Sigmoid colon (tissue), 7 donors: ENCODE measurements around the gene TDG. TPM values are rescaled to one million over a fixed set of nuclear protein-coding genes. Genes with fewer than 3 reads are reported as not detected.

Experiments used
- DNase-seq: peaks from one replicate; pipeline ENCODE4 v3.0.0-alpha.2; 2019
- H3K27ac ChIP-seq, 4 donors: fragments of 200-600 bp; sonication (generic); one replicate each; pipeline ENCODE4 v1.5.1; 2016 to 2019; ENCODE audit warnings: mild to moderate bottlenecking in 1 of 4
- H3K27me3 ChIP-seq, 3 donors: fragments of 200-600 bp; sonication (generic); one replicate each; pipeline ENCODE4 v1.5.1; 2019; ENCODE audit warnings: mild to moderate bottlenecking in 1 of 3
- H3K36me3 ChIP-seq, 4 donors: fragments of 200-600 bp; sonication (generic); one replicate each; pipeline ENCODE4 v1.5.1; 2016 to 2019
- H3K4me1 ChIP-seq, 4 donors: fragments of 200-600 bp; sonication (generic); one replicate each; pipeline ENCODE4 v1.5.1; 2017 to 2019
- H3K4me3 ChIP-seq, 4 donors: fragments of 200-600 bp; sonication (generic); one replicate each; pipeline ENCODE4 v1.5.1; 2017 to 2019; ENCODE audit warnings: mild to moderate bottlenecking in 2 of 4, moderate library complexity in 1 of 4
- H3K9me3 ChIP-seq, 4 donors: fragments of 200-600 bp in 3 of 4; sonication (generic) in 3 of 4; one replicate each; pipeline versions ENCODE4 v1.5.1 to v1.6.1; 2013 to 2019
- CTCF ChIP-seq, 4 experiments: fragments of 450-650 bp in 3 of 4; fragments of 200-600 bp in 1 of 4; IDR thresholded peaks; one replicate each; pipeline ENCODE4 v1.5.1; 2016 to 2019; ENCODE audit warnings: antibody characterized with exemption in 4 of 4, mild to moderate bottlenecking in 3 of 4, moderate library complexity in 2 of 4
- EP300 ChIP-seq, 4 donors: sonication (generic); formaldehyde crosslinking; IDR thresholded peaks; one replicate each; pipeline ENCODE4 v1.6.1; 2017; ENCODE audit warnings: antibody characterized with exemption in 4 of 4
- POLR2A ChIP-seq, 2 donors: fragments of 450-650 bp; IDR thresholded peaks; one replicate each; pipeline ENCODE4 v1.6.1; 2016; ENCODE audit warnings: antibody characterized with exemption in 2 of 2, mild to moderate bottlenecking in 2 of 2, moderate library complexity in 2 of 2
- POLR2AphosphoS5 ChIP-seq, 4 donors: sonication (generic); formaldehyde crosslinking; IDR thresholded peaks; one replicate each; pipeline ENCODE4 v1.6.1; 2017; ENCODE audit warnings: antibody characterized with exemption in 4 of 4
- WGBS, 2 donors: extraction: QIAGEN DNeasy Blood & Tissue Kit; methylation state at CpG; one replicate each; pipeline ENCODE4 v1.1.7; 2013; 5-methylcytosine and 5-hydroxymethylcytosine counted together
- intact Hi-C: fragments of 100-400 bp; cut with DNase I; formaldehyde crosslinking; loops from one replicate; pipeline ENCODE4 v1.15.1; 2023
- polyA plus RNA-seq, 3 donors: library from polyadenylated mRNA; stranded (reverse); fragments of 200-250 nt; gene quantifications; one replicate each; pipeline ENCODE4 v1.2.3, GENCODE V29; 2013
- total RNA-seq, 4 donors: library from RNA; depleted of rRNA; stranded (reverse); fragments of >200 nt; gene quantifications; one replicate each; pipeline ENCODE4 v1.1.0, GENCODE V29; 2016
- donor health status: healthy with polysubstance abuse.
- donor health status: Bipolar disorder and iron deficiency.
- donor health status: healthy.

The TDG gene
- total and polyA plus RNA-seq, 7 donors, result 12.0 to 24.1 (median 18.0) TPM

GRCh38 chr12:103964805-103965204 lies 867 bp upstream of the TDG start:
- TF ChIP-seq EP300 (IDR thresholded peaks at IDR 0.05) (no peak), POLR2AphosphoS5 (IDR thresholded peaks at IDR 0.05) (no peak), POLR2A (IDR thresholded peaks at IDR 0.05) (no peak), CTCF (IDR thresholded peaks at IDR 0.05) (no peak)
- 7 to 23% methylated on average over 3 of the region's 3 CpGs for WGBS, 2 donors
- Histone ChIP-seq H3K27me3 (no peaks in the 10 kb centered on the region), H3K9me3 (no peaks in the 10 kb centered on the region), H3K27ac (peak overlapping the region; percentile 92 to 97 (median 94)), H3K4me3 (peak overlapping the region; percentile 67 to 83 (median 73)), H3K36me3 (no peaks in the 10 kb centered on the region), H3K4me1 (peaks cover 0 to 59% (median 47%) of the 10 kb centered on the region in 4 donors)
- intact Hi-C loops, result loop anchor here (1.0 to 5.0 kb wide), 5 partner anchors 8 to 142 kb away; partner anchors contain the start of genes HCFC2 and HSP90B1
- no peak for DNase-seq

- peak overlapping the region; percentile 67 to 83 (median 73) for H3K4me3 ChIP-seq
- no peak for DNase-seq
- intact Hi-C loops, result loop anchor here (1.0 to 5.0 kb wide), 5 partner anchors 8 to 142 kb away; partner anchors contain the start of genes HCFC2 and HSP90B1
- WGBS, 2 donors, result 0 to 1% methylated on average over 11 of the region's 11 CpGs
- TF ChIP-seq POLR2AphosphoS5 (IDR thresholded peaks at IDR 0.05), result no peak
- no peaks in the 10 kb centered on the region for H3K9me3 ChIP-seq
- no peaks in the 10 kb centered on the region for H3K36me3 ChIP-seq
- peaks cover 0 to 59% (median 48%) of the 10 kb centered on the region in 4 donors for H3K4me1 ChIP-seq
- H3K27me3 ChIP-seq, result no peaks in the 10 kb centered on the region
- peak overlapping the region; percentile 92 to 97 (median 94) for H3K27ac ChIP-seq
These were observed 450 bp upstream of the TDG start for GRCh38 chr12:103965255-103965589.

GRCh38 chr12:103966736-103967135 lies 1.1 kb downstream of the TDG start:
- Histone ChIP-seq H3K27ac (peak overlapping the region; percentile 92 to 97 (median 94)), H3K9me3 (no peaks in the 10 kb centered on the region), H3K4me3 (peak overlapping the region; percentile 67 to 83 (median 73)), H3K36me3 (no peaks in the 10 kb centered on the region), H3K4me1 (peaks cover 0 to 61% (median 48%) of the 10 kb centered on the region in 4 donors), H3K27me3 (no peaks in the 10 kb centered on the region)
- WGBS, 2 donors, result 9 to 33% methylated on average over 1 of the region's 1 CpG
- intact Hi-C loops, result loop anchor here (5.0 kb wide), 2 partner anchors 81 to 141 kb away; no protein-coding TSS in a partner anchor
- TF ChIP-seq POLR2AphosphoS5 (IDR thresholded peaks at IDR 0.05), result no peak
- TF ChIP-seq CTCF (IDR thresholded peaks at IDR 0.05), result no peak
- TF ChIP-seq EP300 (IDR thresholded peaks at IDR 0.05), result no peak
- TF ChIP-seq POLR2A (IDR thresholded peaks at IDR 0.05), result no peak
- DNase-seq, result no peak

- WGBS, 2 donors, result 64 to 80% methylated on average over 2 of the region's 2 CpGs
- no peaks in the 10 kb centered on the region for H3K27me3 ChIP-seq
- no peak for DNase-seq
- no peak overlapping the region for H3K27ac ChIP-seq
- no peaks in the 10 kb centered on the region for H3K9me3 ChIP-seq
- H3K4me1 ChIP-seq, result peaks cover 0 to 52% (median 44%) of the 10 kb centered on the region in 4 donors
- no peaks in the 10 kb centered on the region for H3K36me3 ChIP-seq
- TF ChIP-seq EP300 (IDR thresholded peaks at IDR 0.05), result no peak
- TF ChIP-seq POLR2A (IDR thresholded peaks at IDR 0.05), result no peak
- no peak for TF ChIP-seq POLR2AphosphoS5 (IDR thresholded peaks at IDR 0.05)
- intact Hi-C loops, result loop anchor here (5.0 kb wide), 2 partner anchors 78 to 138 kb away; no protein-coding TSS in a partner anchor
- H3K4me3 ChIP-seq, result no peak overlapping the region
These were observed 3.7 kb downstream of the TDG start for GRCh38 chr12:103969391-103969790.

GRCh38 chr12:103973909-103974308 lies 8.2 kb downstream of the TDG start:
- intact Hi-C loops, result no loop called here
- no peak for TF ChIP-seq POLR2A (IDR thresholded peaks at IDR 0.05)
- TF ChIP-seq EP300 (IDR thresholded peaks at IDR 0.05), result no peak
- H3K4me1 ChIP-seq, result peaks cover 0 to 19% (median 14%) of the 10 kb centered on the region in 4 donors
- H3K27ac ChIP-seq, result no peak overlapping the region
- peaks cover 0 to 21% (median 9%) of the 10 kb centered on the region in 4 donors for H3K36me3 ChIP-seq
- no peak overlapping the region for H3K4me3 ChIP-seq
- WGBS, 2 donors, result 83 to 85% methylated on average over 2 of the region's 2 CpGs
- H3K9me3 ChIP-seq, result no peaks in the 10 kb centered on the region
- DNase-seq, result no peak
- H3K27me3 ChIP-seq, result no peaks in the 10 kb centered on the region

- TF ChIP-seq EP300 (IDR thresholded peaks at IDR 0.05), result no peak
- TF ChIP-seq CTCF (IDR thresholded peaks at IDR 0.05), result no peak
- TF ChIP-seq POLR2A (IDR thresholded peaks at IDR 0.05), result no peak
- TF ChIP-seq POLR2AphosphoS5 (IDR thresholded peaks at IDR 0.05), result no peak
- H3K27me3 ChIP-seq, result no peaks in the 10 kb centered on the region
- H3K27ac ChIP-seq, result no peak overlapping the region
- peaks cover 0 to 31% (median 15%) of the 10 kb centered on the region in 4 donors for H3K36me3 ChIP-seq
- no peaks in the 10 kb centered on the region for H3K9me3 ChIP-seq
- DNase-seq, result no peak
- intact Hi-C loops, result no loop called here
- H3K4me1 ChIP-seq, result peaks cover 0 to 12% (median 4%) of the 10 kb centered on the region in 4 donors
- 90 to 92% methylated on average over 2 of the region's 2 CpGs for WGBS, 2 donors
- no peak overlapping the region for H3K4me3 ChIP-seq
These were observed 9.7 kb downstream of the TDG start for GRCh38 chr12:103975368-103975767.
